OCI-LY3 (cell line): Measurements from ENCODE around the gene MAP3K6.

Experiments used
- H2AFZ ChIP-seq: fragments of 200-600, 300-600 bp; shearing (Covaris generic); 2 replicates; pipeline ENCODE4 v1.6.0; 2014; ENCODE audit warnings: antibody characterized with exemption, low read depth, low read length
- H3K27ac ChIP-seq: fragments of 200-600, 300-600 bp; sonication (generic); 2 replicates; pipeline ENCODE4 v1.5.1; 2014; ENCODE audit warnings: mild to moderate bottlenecking, low read length, moderate library complexity, mixed read lengths
- H3K27me3 ChIP-seq: fragments of 200-600, 300-600 bp; sonication (generic); 2 replicates; pipeline ENCODE4 v1.6.1; 2014; ENCODE audit warnings: low read depth, low read length, mixed read lengths
- H3K36me3 ChIP-seq: fragments of 200-600, 300-600 bp; sonication (generic); replicated peaks from 2 replicates; pipeline ENCODE3; 2014; ENCODE audit warnings: low read depth, low read length, mixed read lengths
- H3K4me1 ChIP-seq: fragments of 300-600, 200-600 bp; sonication (generic); 2 replicates; pipeline ENCODE4 v1.6.1; 2014; ENCODE audit warnings: low read length, mixed read lengths
- H3K4me2 ChIP-seq: fragments of 200-600, 300-600 bp; sonication (generic); 2 replicates; pipeline ENCODE4 v1.6.1; 2014; ENCODE audit warnings: low read length, mixed read lengths
- H3K4me3 ChIP-seq: fragments of 300-600, 200-600 bp; sonication (generic); 2 replicates; pipeline ENCODE4 v1.5.1; 2014; ENCODE audit warnings: antibody characterized with exemption, mild to moderate bottlenecking, low read length, moderate library complexity
- H3K79me2 ChIP-seq: fragments of 300-600, 200-600 bp; shearing (Covaris generic); 2 replicates; pipeline ENCODE4 v1.6.1; 2014; ENCODE audit warnings: mild to moderate bottlenecking, low read length, mixed read lengths
- H3K9ac ChIP-seq: fragments of 300-600, 200-600 bp; shearing (Covaris generic); 2 replicates; pipeline ENCODE4 v1.6.0; 2014; ENCODE audit warnings: mild to moderate bottlenecking, low read length, moderate library complexity
- H3K9me3 ChIP-seq: fragments of 200-600, 300-600 bp; shearing (Covaris generic); 2 replicates; pipeline ENCODE4 v1.6.1; 2014; ENCODE audit warnings: low read length, mixed read lengths; ENCODE audit not compliant: insufficient read depth
- H4K20me1 ChIP-seq: fragments of 200-600, 300-600 bp; sonication (generic); 2 replicates; pipeline ENCODE4 v1.6.1; 2016; ENCODE audit warnings: low read length, mixed read lengths; ENCODE audit not compliant: insufficient read depth
- EZH2phosphoT487 ChIP-seq: fragments of 200-600 bp; shearing (Covaris generic); IDR thresholded peaks from 2 replicates; pipeline ENCODE4 v1.6.1; 2018; ENCODE audit warnings: antibody characterized with exemption, mixed run types, low read depth
- TF ChIP-seq, protein P1 (sequence below): fragments of 200-600, 300-600 bp; sonication (generic); IDR thresholded peaks from 2 replicates; pipeline ENCODE4 v1.5.1; 2014; ENCODE audit warnings: antibody characterized with exemption, low read length, low read depth

The MAP3K6 gene

DNA sequence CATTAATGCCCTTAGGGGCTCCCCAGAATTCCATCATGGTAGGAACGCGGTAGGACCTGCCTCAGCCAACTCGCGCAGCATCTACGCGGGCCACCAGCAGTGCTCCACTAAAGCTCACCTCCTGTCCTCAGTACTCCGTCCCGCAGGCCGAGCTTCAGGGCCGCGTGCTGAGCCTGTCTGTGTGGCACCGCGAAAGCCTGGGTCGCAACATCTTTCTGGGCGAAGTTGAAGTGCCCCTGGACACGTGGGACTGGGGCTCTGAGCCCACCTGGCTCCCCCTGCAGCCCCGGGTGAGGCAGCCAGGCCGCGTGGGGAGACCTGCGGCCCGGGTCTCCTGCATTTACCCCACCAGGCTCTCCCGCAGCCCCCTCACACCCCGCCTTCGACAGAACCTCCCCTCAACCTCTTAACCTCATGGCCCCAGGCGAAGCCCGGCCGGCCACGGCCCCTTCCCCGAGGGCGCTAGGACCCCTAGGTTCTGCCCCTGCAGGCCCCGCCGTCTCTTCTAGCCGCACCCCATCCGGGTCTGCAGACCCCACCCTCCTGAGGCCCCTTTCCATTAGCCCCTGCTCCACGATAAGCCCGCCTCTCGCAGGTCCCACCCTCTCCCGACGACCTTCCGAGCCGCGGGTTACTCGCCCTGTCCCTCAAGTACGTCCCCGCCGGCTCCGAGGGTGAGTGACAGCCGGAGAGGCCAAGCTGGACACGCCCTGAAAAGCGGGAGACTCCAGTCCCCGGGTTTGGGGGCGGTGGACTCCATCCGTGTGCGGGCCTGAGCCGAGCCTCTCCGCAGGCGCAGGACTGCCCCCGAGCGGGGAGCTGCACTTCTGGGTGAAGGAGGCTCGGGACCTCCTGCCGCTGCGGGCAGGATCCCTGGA lies 15.9 kb downstream of the MAP3K6 start:
- H3K4me2 ChIP-seq: no peak overlapping the region
- no peaks in the 10 kb centered on the region for H3K9me3 ChIP-seq
- H3K79me2 ChIP-seq: no peaks in the 10 kb centered on the region
- H4K20me1 ChIP-seq: no peaks in the 10 kb centered on the region
- H3K36me3 ChIP-seq: no peaks in the 10 kb centered on the region
- H3K4me1 ChIP-seq: no peaks in the 10 kb centered on the region
- H3K27ac ChIP-seq: no peak overlapping the region
- H2AFZ ChIP-seq: no peak overlapping the region
- no peak for TF ChIP-seq EZH2phosphoT487
- TF ChIP-seq, protein P1, sequence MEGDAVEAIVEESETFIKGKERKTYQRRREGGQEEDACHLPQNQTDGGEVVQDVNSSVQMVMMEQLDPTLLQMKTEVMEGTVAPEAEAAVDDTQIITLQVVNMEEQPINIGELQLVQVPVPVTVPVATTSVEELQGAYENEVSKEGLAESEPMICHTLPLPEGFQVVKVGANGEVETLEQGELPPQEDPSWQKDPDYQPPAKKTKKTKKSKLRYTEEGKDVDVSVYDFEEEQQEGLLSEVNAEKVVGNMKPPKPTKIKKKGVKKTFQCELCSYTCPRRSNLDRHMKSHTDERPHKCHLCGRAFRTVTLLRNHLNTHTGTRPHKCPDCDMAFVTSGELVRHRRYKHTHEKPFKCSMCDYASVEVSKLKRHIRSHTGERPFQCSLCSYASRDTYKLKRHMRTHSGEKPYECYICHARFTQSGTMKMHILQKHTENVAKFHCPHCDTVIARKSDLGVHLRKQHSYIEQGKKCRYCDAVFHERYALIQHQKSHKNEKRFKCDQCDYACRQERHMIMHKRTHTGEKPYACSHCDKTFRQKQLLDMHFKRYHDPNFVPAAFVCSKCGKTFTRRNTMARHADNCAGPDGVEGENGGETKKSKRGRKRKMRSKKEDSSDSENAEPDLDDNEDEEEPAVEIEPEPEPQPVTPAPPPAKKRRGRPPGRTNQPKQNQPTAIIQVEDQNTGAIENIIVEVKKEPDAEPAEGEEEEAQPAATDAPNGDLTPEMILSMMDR: no peak
- no peaks in the 10 kb centered on the region for H3K27me3 ChIP-seq
- H3K9ac ChIP-seq: no peak overlapping the region
- H3K4me3 ChIP-seq: no peak overlapping the region

DNA sequence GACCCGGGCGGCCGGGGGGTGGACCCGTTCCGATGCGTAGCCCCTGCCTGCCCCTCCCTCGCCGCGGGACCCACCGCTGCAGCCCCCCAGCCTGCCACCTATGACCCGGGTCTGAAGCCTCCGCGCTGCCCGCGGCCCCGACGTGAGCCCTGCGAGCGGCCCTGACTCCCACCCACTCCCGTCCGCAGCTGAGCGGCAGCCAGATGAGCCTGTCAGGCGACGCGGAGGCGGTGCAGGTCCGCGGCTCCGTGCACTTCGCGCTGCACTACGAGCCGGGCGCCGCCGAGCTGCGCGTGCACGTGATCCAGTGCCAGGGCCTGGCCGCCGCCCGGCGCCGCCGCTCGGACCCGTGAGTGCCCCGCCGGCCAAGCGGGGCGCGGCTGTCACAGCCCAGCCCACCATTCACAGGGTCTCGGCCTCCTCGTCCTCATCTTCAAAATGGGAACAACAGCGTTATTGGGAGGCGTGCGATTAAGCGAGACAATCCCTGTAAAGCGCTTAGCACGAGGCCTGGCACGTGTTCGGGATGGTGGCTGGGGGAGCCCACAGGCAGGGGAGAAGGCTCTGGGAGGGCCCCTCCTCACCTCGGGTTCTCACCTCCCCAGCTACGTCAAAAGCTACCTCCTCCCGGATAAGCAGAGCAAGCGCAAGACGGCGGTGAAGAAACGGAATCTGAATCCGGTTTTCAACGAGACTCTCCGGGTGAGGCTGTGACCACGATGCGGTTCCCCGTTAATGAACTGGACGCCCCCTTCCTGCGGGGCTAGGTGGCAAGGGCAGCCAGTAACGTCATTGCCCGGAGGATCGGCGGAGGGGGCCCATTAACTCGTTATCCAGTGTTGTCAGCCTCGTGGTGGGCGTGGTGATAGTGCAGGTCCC lies 16.7 kb downstream of the MAP3K6 start:
- no peak for TF ChIP-seq EZH2phosphoT487
- TF ChIP-seq, protein P1: no peak
- H3K4me3 ChIP-seq: no peak overlapping the region
- H3K36me3 ChIP-seq: no peaks in the 10 kb centered on the region
- H3K4me1 ChIP-seq: no peaks in the 10 kb centered on the region
- H3K4me2 ChIP-seq: no peak overlapping the region
- no peak overlapping the region for H3K27ac ChIP-seq
- no peaks in the 10 kb centered on the region for H3K9me3 ChIP-seq
- no peaks in the 10 kb centered on the region for H3K79me2 ChIP-seq
- no peaks in the 10 kb centered on the region for H4K20me1 ChIP-seq
- no peak overlapping the region for H3K9ac ChIP-seq
- no peak overlapping the region for H2AFZ ChIP-seq
- no peaks in the 10 kb centered on the region for H3K27me3 ChIP-seq

DNA sequence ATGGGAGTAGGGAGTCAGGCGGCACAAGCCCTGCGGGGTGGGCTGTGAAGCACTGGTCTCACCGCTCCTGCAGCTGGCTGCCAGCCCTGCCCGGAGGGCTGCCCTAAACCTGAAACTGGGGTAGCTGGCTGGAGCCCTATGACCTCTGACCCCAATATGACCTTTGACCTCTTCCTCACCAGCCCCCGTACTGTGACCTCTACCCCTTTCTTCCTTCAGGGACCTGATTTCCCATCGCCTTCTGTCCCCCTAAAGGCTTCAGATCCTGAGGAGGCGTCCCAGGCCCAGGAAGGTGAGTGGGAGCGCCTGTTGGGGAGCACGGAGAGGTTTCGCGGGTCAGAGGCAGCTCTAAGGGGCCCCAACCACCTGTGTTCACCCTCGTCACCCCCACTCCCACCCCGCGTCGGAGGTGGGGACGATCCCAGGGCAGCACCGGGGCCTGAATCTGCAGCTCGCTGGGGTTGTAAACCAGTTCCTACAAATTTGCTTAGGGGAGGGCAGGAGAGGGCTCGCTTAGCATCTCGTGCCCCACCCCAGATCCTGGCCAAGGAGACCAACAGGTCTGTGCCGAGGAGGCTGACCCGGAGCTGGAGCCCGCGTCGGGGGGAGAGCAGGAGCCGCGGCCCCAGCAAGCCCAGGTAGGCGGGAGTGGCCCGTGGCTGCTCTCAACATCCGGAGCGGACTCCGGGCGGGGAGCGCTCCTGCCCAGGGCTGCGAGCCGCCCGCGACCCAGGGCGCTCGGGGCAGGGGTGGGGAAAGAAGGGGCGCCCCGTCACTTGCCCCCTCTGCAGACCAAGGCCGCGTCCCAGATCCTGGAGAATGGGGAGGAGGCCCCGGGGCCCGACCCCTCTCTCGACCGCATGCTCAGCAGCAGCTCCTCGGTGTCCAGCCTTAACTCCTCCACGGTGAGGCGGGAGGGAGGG lies 17.6 kb downstream of the MAP3K6 start:
- H3K9me3 ChIP-seq: no peaks in the 10 kb centered on the region
- H3K9ac ChIP-seq: no peak overlapping the region
- no peaks in the 10 kb centered on the region for H3K27me3 ChIP-seq
- H3K4me1 ChIP-seq: no peaks in the 10 kb centered on the region
- no peaks in the 10 kb centered on the region for H3K36me3 ChIP-seq
- H3K4me3 ChIP-seq: no peak overlapping the region
- no peak for TF ChIP-seq EZH2phosphoT487
- TF ChIP-seq, protein P1: no peak
- no peaks in the 10 kb centered on the region for H3K79me2 ChIP-seq
- H3K4me2 ChIP-seq: no peak overlapping the region
- no peak overlapping the region for H3K27ac ChIP-seq
- H2AFZ ChIP-seq: no peak overlapping the region
- H4K20me1 ChIP-seq: no peaks in the 10 kb centered on the region
